ENCODE results near the gene ZNF595.
"Not testable (repeated sequence)": the region's sequence is repeated elsewhere in the genome, so short reads cannot be mapped to it uniquely, and the experiment has no call there.

ZNF595 gene

DNA sequence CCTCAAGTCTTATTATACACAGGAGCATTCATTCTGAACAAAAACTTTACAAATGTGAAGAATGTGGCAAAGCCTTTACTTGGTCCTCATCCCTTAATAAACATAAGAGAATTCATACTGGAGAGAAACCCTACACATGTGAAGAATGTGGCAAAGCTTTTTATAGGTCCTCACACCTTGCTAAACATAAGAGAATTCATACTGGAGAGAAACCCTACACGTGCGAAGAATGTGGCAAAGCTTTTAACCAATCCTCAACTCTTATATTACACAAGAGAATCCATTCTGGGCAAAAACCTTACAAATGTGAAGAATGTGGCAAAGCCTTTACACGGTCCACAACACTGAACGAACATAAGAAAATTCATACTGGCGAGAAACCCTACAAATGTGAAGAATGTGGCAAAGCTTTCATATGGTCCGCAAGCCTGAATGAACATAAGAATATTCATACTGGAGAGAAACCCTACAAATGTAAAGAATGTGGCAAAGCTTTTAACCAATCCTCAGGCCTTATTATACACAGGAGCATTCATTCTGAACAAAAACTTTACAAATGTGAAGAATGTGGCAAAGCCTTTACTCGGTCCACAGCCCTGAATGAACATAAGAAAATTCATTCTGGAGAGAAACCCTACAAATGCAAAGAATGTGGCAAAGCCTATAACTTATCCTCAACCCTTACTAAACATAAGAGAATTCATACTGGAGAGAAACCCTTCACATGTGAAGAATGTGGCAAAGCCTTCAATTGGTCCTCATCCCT lies 33.6 kb downstream of the ZNF595 start:
- DNase-seq, result not testable (repeated sequence)

DNA sequence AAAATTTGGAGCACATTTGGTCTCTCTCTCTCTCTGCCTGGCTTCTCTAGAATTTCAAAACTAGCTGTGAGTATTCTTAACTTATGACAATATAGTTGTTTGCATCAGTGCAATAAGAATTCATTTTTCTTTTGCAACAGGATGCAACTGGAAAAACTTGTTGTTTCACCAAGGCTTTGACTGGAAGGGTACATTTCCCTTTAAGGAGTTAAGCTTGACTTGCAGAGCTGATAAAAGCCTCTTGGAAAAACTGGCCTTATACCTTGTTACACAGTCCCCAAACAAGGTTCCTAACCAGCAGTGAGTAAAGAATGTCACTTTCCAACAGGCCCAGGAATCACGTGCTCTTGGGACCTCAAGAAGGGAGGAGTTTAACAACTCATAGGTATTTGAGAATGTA lies 45.3 kb downstream of the ZNF595 start:
- no peak for DNase-seq

DNA sequence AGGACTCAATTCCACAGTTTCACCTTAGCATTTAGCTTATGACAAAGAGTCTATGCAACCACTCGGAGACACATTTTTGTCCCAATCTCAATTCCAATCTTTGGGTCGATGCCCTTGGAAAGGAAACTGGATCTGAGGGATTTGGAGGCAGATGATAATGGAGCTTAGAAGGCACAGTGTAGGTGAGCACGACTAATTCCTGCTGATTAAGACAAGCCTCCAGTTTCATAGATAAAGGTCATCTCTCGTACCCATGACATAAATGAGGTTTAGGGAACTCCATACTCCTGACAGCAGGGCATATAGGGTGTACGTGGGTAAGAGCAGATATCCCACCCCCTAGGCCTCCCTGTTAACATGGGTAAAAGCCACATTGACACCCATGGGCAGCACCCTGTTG lies 46.7 kb downstream of the ZNF595 start:
- DNase-seq, result no peak

DNA sequence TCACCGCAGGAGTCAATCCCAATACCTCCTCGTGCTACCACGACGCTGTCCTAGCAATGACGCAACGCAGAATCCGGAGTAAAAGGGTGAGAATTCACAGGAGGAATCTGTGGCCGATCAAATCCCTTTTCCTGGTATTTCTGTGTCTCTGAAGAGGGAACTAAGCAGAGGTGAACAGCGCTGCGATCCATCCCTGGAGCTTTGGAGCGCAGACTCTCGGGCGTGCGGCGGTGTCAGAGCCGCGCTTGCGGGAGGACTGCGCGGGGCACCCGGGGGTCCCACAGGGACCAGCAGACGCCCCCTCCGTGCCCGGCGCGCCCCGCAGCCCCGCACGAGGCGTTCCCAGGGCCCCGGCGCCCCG lies 53.9 kb downstream of the ZNF595 start:
- DNase-seq, result no peak

DNA sequence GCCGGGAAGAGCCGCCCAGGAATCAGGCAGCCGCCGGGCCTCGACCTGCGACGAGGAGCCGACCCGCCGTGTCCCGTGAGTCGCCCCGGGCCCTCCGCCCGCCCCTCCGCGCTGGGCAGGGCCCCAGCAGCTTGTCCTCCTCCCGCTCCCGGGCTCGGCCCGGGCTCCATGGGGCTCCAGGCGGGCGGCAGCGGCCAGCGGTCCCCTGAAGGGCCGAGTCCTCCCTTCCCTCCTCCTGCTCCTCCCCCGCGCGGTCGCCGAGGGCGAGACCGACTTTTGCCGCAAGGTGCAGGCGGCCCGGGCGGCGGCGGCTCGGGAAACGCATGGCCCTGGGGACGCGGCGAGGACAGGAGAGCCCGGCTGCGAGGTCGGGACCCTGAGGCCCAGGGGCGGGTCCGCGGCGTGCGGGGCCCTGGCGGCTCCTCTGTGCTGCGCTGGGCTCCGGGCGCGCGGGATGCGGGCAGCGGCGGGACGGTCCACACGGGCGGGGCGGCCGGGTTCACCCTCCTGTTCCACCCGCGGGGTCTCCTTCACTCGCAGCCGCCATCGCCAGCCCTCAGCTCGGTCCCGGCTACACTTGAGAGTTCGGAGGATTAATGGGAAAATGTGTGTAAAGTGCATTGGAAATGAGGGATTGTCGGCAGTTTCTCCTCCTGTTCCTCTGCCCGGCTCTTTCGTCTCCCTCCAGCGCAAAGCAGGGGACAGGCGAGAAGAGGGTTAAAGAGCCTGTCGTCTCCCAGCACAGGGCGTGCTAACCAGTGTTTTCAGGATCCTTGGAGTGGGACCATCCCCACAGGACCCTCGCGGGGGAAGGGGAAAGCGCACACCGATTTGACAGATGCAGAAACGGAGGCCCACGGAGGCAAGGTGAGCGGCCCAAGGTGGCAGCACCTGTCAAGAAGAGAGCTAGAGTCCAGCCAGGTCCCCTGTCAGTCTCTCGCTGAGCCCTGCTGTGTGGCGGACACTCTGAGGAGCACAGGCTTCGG lies 54.6 kb downstream of the ZNF595 start:
- no peak for DNase-seq

DNA sequence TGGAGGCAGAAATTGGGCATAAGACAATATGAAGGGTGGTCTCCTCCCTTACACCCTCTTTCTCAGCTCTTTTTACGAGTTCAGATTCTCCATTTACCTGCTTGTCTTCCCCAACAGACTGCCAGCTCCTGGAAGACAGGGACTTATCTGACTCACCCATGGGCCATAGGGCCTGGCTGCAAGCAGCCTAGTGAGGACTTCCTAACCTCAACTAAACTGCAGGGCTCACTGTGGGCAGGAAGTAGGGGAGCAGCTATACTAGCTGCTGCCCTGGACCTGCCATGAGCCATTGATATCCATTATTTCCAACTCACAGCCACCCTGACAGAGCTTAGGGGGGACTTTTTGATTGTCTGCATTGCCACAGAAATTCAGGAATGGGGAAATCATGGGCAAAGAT lies 59.6 kb downstream of the ZNF595 start:
- DNase-seq, result no peak

DNA sequence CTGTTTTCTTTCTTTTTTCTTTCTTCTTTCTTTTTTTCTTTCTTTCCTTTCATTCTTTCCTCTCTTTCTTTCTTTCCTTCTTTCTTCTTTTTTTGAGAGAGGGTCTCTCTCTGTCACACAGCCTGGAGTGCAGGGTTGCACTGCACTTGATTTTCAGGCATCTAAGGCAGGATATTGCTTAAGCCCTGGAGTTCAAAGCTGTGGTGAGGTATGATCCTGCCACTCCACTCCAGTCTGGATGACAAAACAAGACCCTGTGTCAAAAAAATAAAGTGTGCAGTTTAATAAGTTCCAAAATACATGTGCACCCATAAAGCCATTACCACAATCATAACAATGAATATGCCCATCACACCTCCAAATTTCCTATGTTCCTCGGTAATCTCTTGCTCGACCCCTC lies 60.6 kb downstream of the ZNF595 start:
- no peak for DNase-seq

DNA sequence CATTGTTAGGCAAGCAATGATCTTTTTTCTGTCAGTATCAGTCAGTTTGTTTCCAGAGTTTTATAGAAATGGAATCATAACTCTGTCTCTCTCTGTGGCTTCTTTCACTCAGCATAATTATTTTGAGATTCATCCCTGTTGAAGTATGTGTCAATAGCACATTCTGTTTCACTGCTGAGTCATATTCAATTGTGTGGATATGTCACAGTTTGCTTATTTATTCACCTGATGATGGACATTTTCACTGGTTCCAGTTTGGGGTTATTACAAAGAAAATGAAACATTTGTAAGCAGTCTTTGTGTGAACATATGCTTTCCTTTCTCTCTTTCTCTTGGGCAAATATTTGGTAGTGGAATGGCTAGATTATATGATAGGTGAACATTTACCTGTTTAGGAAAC lies 61.0 kb downstream of the ZNF595 start:
- no peak for DNase-seq

DNA sequence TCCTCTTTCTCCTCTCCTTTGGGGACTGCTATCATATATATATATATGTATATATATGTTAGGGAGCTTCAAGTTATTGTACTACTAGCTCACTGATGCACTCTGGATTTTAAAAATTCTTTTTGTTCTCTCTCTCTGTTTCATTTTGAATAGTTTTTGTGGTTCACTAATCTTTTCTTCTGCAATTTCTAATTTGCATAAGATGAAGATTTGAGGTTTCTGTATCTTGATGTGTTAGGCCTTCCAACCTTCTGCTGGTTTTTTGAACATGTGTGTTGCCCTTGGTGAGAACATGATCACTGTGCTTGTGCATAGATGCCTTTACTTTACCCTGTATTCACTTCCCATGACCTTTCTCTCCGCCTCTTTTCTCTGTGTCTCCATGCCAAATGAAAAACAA lies 63.4 kb downstream of the ZNF595 start:
- no peak for DNase-seq

DNA sequence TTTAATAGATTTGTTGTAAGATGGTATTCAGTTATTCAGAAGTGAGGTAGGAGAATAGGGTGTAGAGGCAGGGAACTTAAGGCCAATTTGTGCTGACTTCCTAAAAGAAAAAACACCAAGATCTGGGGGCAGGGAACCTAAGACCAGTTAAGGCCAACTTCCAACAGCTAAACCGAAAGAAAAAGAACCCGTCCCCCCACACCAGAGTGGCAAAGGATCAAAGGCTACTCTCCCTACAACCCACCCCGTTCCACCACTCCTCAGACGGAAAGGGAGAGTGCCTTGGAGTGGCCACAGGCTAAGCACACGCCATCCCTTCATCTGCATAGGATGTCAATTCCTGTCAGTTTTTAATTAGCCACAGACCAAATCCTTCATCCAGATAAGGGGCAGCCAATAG lies 67.5 kb downstream of the ZNF595 start:
- no peak for DNase-seq

DNA sequence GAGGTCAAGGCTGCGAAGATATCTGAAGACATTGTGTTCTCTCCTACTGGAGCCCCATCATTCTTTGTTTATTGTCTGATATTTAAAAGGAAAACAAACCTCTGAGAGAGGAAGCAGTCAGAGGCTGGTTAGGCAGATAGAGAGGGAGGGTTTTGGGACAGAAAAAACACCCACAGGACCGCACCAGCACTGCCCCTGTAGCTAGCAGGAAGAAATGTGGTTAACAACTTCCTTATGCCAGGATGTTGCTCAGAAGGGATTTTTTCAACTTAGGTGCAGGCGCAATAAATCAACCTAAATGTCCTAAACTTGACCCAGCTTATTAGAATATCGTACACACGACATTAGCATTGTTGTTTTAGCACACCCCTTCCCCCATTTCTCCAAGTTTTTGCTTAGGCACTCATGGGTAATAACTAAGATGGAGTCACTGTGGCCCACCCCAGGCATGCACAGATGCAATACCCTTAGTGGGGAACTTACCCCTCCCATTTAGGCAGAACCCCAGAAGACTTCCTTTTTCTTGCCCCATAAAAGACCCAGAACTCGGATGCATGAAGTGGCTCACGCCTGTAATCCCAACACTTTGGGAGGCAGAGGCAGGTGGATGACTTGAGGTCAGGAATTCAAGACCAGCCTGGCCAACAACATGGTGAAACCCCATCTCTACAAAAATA lies 68.4 kb downstream of the ZNF595 start:
- DNase-seq, result no peak

DNA sequence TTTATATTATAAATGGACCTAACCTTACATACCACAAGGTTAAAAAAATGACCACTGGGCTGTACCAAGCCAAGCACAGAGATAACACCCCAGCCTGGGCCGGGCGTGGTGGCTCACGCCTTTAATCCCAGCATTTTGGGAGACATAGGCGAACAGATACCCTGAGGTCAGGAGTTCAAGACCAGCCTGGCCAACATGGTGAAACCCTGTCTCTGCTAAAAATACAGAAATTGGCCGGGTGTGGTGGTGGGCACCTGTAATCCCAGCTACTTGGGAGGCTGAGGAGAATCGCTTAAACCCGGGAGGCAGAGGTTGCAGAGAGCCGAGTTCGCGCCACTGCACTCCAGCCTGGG lies 70.8 kb downstream of the ZNF595 start:
- DNase-seq, result not testable (repeated sequence)

DNA sequence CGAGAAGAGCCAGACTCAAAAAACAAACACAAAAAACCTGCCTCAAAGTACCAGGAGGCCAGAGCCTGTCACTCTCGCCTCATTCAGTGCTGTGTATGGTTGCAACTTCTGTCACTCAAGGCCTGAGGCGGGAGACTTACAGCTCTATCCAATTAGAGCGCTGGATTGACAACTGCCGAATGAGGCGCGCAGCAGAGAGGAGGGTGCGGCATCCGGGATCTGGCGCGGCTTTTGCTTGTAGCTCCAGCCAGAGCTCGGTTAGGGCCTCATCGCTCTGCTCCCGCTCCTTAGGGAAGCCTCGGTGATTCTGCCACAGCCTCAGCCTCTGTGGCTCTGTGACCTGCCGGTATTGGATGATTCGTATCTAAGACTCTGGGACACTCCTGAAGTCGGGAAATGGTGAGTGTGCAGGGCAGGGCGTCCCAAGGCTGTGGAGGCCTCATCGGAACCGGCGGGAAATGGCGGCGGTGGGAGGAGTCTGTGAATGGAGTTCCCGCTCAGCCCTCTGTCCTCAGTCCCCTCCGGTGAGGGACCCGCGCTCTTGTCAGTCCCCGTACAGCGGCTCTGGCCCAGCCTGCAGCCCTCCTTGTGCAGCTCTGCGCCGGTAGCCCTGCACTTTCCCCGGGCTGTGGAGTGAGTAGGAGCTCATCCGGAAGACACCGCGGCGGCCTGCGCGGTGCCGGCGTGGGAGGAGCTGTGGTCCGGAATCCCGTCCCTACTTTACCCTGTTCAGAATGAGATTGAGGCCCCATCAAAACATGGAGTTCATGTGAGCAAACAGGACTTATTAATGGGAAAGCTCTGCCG lies 71.4 kb downstream of the ZNF595 start, which contains the start of gene ZNF718:
Gene ZNF718, plus strand, starts transcription at position 227 of the 807 bp plus-strand sequence. Its CDS starts 170 bp downstream, at position 397.
- peak; percentile 97 for DNase-seq

DNA sequence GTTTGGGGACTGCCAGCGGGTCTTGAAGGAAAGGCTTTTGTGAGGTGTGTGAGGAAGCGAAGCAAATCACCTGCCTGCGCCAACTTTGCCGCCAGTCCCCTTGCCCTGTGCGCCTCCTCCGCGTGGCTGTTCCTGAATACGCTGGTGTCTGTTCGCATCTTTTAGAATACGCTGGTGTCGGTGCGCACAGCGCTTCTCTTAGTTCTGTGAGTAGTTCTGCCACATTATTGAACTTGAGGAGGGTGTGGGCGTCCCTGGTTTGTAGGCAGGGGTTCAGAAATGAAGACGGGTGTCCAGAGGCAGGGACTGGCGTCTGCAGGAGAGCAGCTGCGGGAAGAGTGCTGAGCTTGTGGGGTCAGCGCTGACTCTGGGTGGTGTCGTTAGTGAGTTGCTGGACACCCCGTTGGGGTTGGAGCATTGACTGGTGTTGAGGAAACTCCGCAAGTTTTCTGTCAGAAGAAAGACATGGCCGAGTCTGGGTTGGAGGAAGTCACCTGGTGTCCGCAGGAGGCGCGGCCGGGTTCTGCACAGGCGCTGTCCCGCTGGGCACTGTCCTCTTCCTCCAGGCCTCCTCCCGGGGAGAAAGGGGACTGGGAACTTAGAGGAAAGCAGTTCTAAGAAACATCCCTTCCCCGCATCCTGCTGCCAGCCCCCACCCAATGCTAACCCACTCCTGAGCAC lies 72.1 kb downstream of the ZNF595 start:
- DNase-seq, result peak; percentile 12

DNA sequence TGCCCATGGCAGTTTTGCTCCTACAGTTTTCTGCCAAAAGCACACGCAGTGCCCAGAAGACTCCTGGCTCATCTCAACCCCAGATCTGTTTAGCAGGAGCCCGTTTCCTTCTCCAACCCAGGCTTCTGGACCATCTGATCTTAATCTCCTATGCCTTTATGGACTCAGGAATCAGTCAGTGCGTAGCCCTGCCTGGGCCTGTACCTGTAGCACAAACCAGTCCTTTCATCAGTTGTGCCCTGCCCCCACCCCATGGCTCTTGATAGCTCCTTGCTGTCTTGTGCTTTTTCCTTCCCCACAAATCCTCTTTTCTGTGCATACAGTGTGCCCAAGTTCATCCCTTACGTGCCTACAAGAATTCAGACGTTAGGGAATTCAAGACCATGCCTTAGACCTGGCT lies 72.7 kb downstream of the ZNF595 start:
- no peak for DNase-seq

DNA sequence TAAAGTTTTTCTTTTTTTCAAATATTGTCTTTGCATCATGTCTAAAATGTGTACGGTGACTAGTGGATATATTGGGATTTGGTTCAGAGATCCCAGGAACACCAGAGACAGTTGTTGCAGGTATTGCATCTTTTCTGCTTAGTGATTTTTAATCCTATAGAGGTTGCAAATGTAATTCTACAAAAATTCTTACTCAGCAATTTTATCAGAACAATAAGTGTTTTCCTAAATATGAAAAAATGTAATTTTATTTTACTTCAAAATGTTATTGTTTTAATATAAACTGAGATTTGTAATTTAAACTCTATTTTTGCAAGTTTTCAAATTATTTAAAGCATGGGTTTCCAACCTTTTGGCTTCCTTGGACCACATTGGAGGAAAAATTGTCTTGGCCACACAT lies 79.4 kb downstream of the ZNF595 start:
- DNase-seq, result no peak

All from NCI-H1436 (cell line).